T-cell (primary cell): Measurements from ENCODE around the gene PDE4B. TPM values are rescaled to one million over a fixed set of nuclear protein-coding genes. Genes with fewer than 3 reads are reported as not detected.
A peak's percentile ranks its signal among the peaks of the same experiment; 100 is the strongest.

Experiments used
- ATAC-seq, 4 experiments: fragments of 200-7000 bp in 3 of 4; fragments of 150-1000 bp in 1 of 4; cut with Tn5 transposase; replicated peaks in 1 of 4; 1 replicate in 3 of 4; 2 replicates in 1 of 4; pipeline ENCODE4 v1.10.0; 2021; ENCODE audit warnings: moderate library complexity in 3 of 4, mild to moderate bottlenecking in 2 of 4, moderate number of reproducible peaks in 1 of 4
- CTCF ChIA-PET, 2 donors: fragments of 300-600 bp; sonication (Branson Sonifier 250); formaldehyde crosslinking; loops; one replicate each; lab custom pipeline; 2022; ENCODE audit warnings: antibody characterized with exemption in 2 of 2; lab: Charles Lee
- POLR2A ChIA-PET, 2 donors: fragments of 300-600 bp; sonication (Branson Sonifier 250); formaldehyde crosslinking; loops; one replicate each; lab custom pipeline; 2022; ENCODE audit warnings: antibody characterized with exemption in 2 of 2; lab: Charles Lee
- DNase-seq, 35 experiments: peaks; one replicate each; pipeline versions ENCODE4 v3.0.0 to v3.0.0-alpha.2; 2013 to 2023
- H3K27ac ChIP-seq: one replicate; pipeline ENCODE4 v1.5.1; 2013; ENCODE audit warnings: low read length
- H3K27me3 ChIP-seq, 2 experiments: replicated peaks in 1 of 2; 1 replicate in 1 of 2; 2 replicates in 1 of 2; pipeline versions ENCODE4 v1.6.1 to v1.7.0; 2013; ENCODE audit warnings: low read length in 1 of 2, mixed read lengths in 1 of 2; ENCODE audit not compliant: control insufficient read depth in 2 of 2, insufficient read depth in 2 of 2; ENCODE audit errors: extremely low read depth in 1 of 2
- H3K36me3 ChIP-seq, 2 donors: 1 replicate in 1 of 2; 2 replicates in 1 of 2; pipeline versions ENCODE4 v1.6.1 to v1.7.0; 2013; ENCODE audit warnings: low read length in 1 of 2; ENCODE audit not compliant: control insufficient read depth in 2 of 2, insufficient read depth in 1 of 2; ENCODE audit errors: extremely low read depth in 1 of 2
- H3K4me1 ChIP-seq, 2 experiments: 1 replicate in 1 of 2; 2 replicates in 1 of 2; pipeline versions ENCODE4 v1.6.1 to v1.7.0; 2013; ENCODE audit warnings: low read length in 2 of 2, mixed read lengths in 1 of 2; ENCODE audit not compliant: insufficient read depth in 2 of 2, control insufficient read depth in 1 of 2; ENCODE audit errors: extremely low read depth in 1 of 2
- H3K4me3 ChIP-seq, 2 donors: 1 replicate in 1 of 2; 2 replicates in 1 of 2; pipeline versions ENCODE4 v1.5.1 to v1.7.0; 2013; ENCODE audit warnings: mild to moderate bottlenecking in 2 of 2, low read length in 1 of 2, moderate library complexity in 1 of 2; ENCODE audit not compliant: control insufficient read depth in 1 of 2; ENCODE audit errors: extremely low read depth in 1 of 2
- H3K9me3 ChIP-seq: 2 replicates; pipeline ENCODE4 v1.7.0; 2013
- H3K27ac Mint-ChIP-seq, 2 donors: one replicate each; pipeline ENCODE4 v1.8.0; 2020 to 2021; ENCODE audit warnings: mild to moderate bottlenecking in 2 of 2, mixed read lengths in 2 of 2
- H3K27me3 Mint-ChIP-seq, 2 donors: one replicate each; pipeline ENCODE4 v1.8.0; 2021 to 2022; ENCODE audit warnings: mixed read lengths in 2 of 2
- H3K36me3 Mint-ChIP-seq: one replicate; pipeline ENCODE4 v1.8.0; 2021; ENCODE audit warnings: mixed read lengths
- H3K4me1 Mint-ChIP-seq, 3 donors: one replicate each; pipeline ENCODE4 v1.8.0; 2020 to 2022; ENCODE audit warnings: mixed read lengths in 3 of 3, mild to moderate bottlenecking in 1 of 3
- H3K4me3 Mint-ChIP-seq, 3 donors: one replicate each; pipeline ENCODE4 v1.8.0; 2020 to 2022; ENCODE audit warnings: mild to moderate bottlenecking in 3 of 3, mixed read lengths in 3 of 3, moderate library complexity in 3 of 3
- H3K9me3 Mint-ChIP-seq, 3 donors: one replicate each; pipeline ENCODE4 v1.8.0; 2020 to 2022; ENCODE audit warnings: mixed read lengths in 3 of 3
- WGBS: methylation state at CpG from one replicate; pipeline ENCODE4 v1.1.5; 2013; ENCODE audit warnings: missing lambda C conversion rate; ENCODE audit not compliant: insufficient coverage; 5-methylcytosine and 5-hydroxymethylcytosine counted together
- total RNA-seq, 35 experiments: library from RNA in 6 of 35; stranded (reverse) in 6 of 35; fragments of 120-200 nt in 1 of 35; gene quantifications; one replicate each; pipeline versions ENCODE4 v1.2.1 to v1.2.4 and lab custom pipeline; 2013 to 2026

PDE4B gene
- total RNA-seq, 5 donors from 2014 or later (not counting 1 experiment from before 2014, with no cell fraction given), result 46.3 to 103 (median 54.1) TPM

- 100% methylated on average over 4 of the region's 5 CpGs for WGBS
- ChIA-PET POLR2A (no interaction called here), CTCF (no interaction called here)
- H3K4me1 ChIP-seq, result peaks cover 21 to 26% of the 10 kb centered on the region in 2 experiments
- H3K36me3 Mint-ChIP-seq, result no peaks in the 10 kb centered on the region
- no peak overlapping the region for H3K4me3 ChIP-seq
- H3K4me1 Mint-ChIP-seq, result peaks cover 36 to 55% (median 46%) of the 10 kb centered on the region in 3 donors
- no peaks in the 10 kb centered on the region for H3K27me3 Mint-ChIP-seq
- H3K36me3 ChIP-seq, result no peaks in the 10 kb centered on the region
- H3K4me3 Mint-ChIP-seq, result no peak overlapping the region
- DNase-seq, result no peak
- H3K27me3 ChIP-seq, result no peaks in the 10 kb centered on the region
- peak overlapping the region in 1 of 2 donors; percentile 17 for H3K27ac Mint-ChIP-seq
- no peak overlapping the region for H3K27ac ChIP-seq
- ATAC-seq, result no peak
- no peaks in the 10 kb centered on the region for H3K9me3 ChIP-seq
- H3K9me3 Mint-ChIP-seq, result no peaks in the 10 kb centered on the region
Measured at GRCh38 chr1:66270119-66270812, 477.6 kb downstream of the PDE4B start.

DNA sequence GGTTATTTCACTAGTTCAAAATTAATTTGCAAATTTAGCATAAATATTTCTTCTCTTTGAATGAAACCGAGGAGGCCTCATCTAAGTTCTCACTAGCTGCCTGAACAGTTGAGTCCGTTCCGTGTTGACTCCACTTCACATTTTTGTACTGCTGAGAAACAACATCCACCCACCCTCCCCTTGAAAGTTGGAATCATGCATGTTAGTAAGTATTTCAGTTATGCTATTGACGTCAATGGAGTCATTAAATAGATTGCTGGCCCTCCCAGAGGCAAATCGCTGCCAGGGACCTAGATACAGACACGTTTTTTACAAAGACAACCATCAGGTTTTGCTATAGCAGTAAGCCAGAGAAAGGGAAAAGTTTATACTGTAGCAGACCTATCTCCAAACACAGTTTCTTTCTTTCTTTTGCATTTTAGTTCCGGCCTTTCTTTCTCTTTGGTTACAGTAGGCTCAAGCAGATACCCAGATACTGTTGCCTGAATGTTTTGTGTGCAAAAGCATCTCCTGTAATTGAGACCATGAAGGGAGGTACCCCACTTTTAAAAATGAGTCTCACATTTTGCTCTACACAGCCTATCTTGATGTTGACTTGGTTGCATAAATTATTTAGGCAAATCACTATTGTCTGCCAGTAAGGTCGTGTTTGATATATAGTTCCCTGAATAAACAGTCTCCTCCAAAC lies 478.7 kb downstream of the PDE4B start:
- H3K4me3 ChIP-seq, result no peak overlapping the region
- Mint-ChIP-seq H3K27me3 (no peaks in the 10 kb centered on the region), H3K4me3 (peak overlapping the region in 1 of 3 donors; percentile 1), H3K9me3 (no peaks in the 10 kb centered on the region), H3K27ac (peak overlapping the region; percentile 61 to 87), H3K36me3 (no peaks in the 10 kb centered on the region), H3K4me1 (peaks cover 47 to 56% (median 51%) of the 10 kb centered on the region in 3 donors)
- DNase-seq, result peak in 24 of 35 experiments; percentile 11 to 58 (median 32)
- CTCF ChIA-PET, result interaction anchor here in 1 of 2 donors (4.1 kb wide), 1 partner anchor 174 kb away, joined by 20 read pairs; no protein-coding TSS in a partner anchor
- POLR2A ChIA-PET, result no interaction called here
- peak in 2 of 4 experiments; percentile 6 to 71 for ATAC-seq
- peaks cover 29 to 37% of the 10 kb centered on the region in 2 experiments for H3K4me1 ChIP-seq
- WGBS, result no CpG with 5 or more reads among the region's 8 CpGs
- H3K36me3 ChIP-seq, result no peaks in the 10 kb centered on the region
- H3K27ac ChIP-seq, result no peak overlapping the region
- no peaks in the 10 kb centered on the region for H3K9me3 ChIP-seq
- no peaks in the 10 kb centered on the region for H3K27me3 ChIP-seq

- Histone ChIP-seq H3K4me1 (peaks cover 33 to 42% of the 10 kb centered on the region in 2 experiments), H3K36me3 (no peaks in the 10 kb centered on the region), H3K4me3 (no peak overlapping the region), H3K9me3 (no peaks in the 10 kb centered on the region), H3K27ac (peak overlapping the region; percentile 9), H3K27me3 (no peaks in the 10 kb centered on the region)
- peak overlapping the region in 1 of 3 donors; percentile 1 for H3K4me3 Mint-ChIP-seq
- H3K9me3 Mint-ChIP-seq, result no peaks in the 10 kb centered on the region
- 87% methylated on average over 3 of the region's 5 CpGs for WGBS
- peaks cover 51 to 56% (median 52%) of the 10 kb centered on the region in 3 donors for H3K4me1 Mint-ChIP-seq
- ChIA-PET POLR2A (interaction anchor here in 1 of 2 donors (0.5 kb wide), 1 partner anchor 700 kb away, joined by 3 read pairs; no protein-coding TSS in a partner anchor), CTCF (interaction anchor here in 1 of 2 donors (0.6 to 4.1 kb wide), 2 partner anchors 51 to 173 kb away, joined by 5 to 20 read pairs; no protein-coding TSS in a partner anchor)
- H3K27me3 Mint-ChIP-seq, result no peaks in the 10 kb centered on the region
- DNase-seq (no peak), ATAC-seq (no peak)
- H3K36me3 Mint-ChIP-seq, result no peaks in the 10 kb centered on the region
- peak overlapping the region; percentile 61 to 87 for H3K27ac Mint-ChIP-seq
Measured at GRCh38 chr1:66271904-66272254, 479.2 kb downstream of the PDE4B start.

- ATAC-seq (no peak), DNase-seq (no peak)
- H3K4me3 ChIP-seq, result no peak overlapping the region
- H3K9me3 Mint-ChIP-seq, result no peaks in the 10 kb centered on the region
- peak overlapping the region in 1 of 2 donors; percentile 23 for H3K27ac Mint-ChIP-seq
- no peaks in the 10 kb centered on the region for H3K36me3 ChIP-seq
- CTCF ChIA-PET, result interaction anchor here (0.7 to 4.1 kb wide), 6 partner anchors 9 to 315 kb away, joined by 3 to 20 read pairs (median 4); no protein-coding TSS in a partner anchor
- H3K9me3 ChIP-seq, result no peaks in the 10 kb centered on the region
- no peaks in the 10 kb centered on the region for H3K36me3 Mint-ChIP-seq
- no peaks in the 10 kb centered on the region for H3K27me3 Mint-ChIP-seq
- POLR2A ChIA-PET, result interaction anchor here (0.6 to 1.2 kb wide), 3 partner anchors 49 to 97 kb away, joined by 3 to 6 read pairs (median 3); no protein-coding TSS in a partner anchor
- no peak overlapping the region for H3K27ac ChIP-seq
- peak overlapping the region in 1 of 3 donors; percentile 1 for H3K4me3 Mint-ChIP-seq
- no CpG with 5 or more reads among the region's 2 CpGs for WGBS
- H3K27me3 ChIP-seq, result no peaks in the 10 kb centered on the region
- peaks cover 67 to 72% (median 68%) of the 10 kb centered on the region in 3 donors for H3K4me1 Mint-ChIP-seq
- H3K4me1 ChIP-seq, result peaks cover 44 to 55% of the 10 kb centered on the region in 2 experiments
Measured at GRCh38 chr1:66273656-66274055, 481.0 kb downstream of the PDE4B start.

- H3K9me3 ChIP-seq, result no peaks in the 10 kb centered on the region
- H3K9me3 Mint-ChIP-seq, result no peaks in the 10 kb centered on the region
- H3K4me1 Mint-ChIP-seq, result peaks cover 77 to 82% (median 78%) of the 10 kb centered on the region in 3 donors
- H3K27ac ChIP-seq, result peak overlapping the region; percentile 72
- H3K4me3 Mint-ChIP-seq, result peak overlapping the region in 1 of 3 donors; percentile 72
- no CpG with 5 or more reads among the region's 1 CpG for WGBS
- DNase-seq (peak in 4 of 35 experiments; percentile 3 to 58 (median 10)), ATAC-seq (peak; percentile 38 to 45 (median 40))
- ChIA-PET POLR2A (interaction anchor here (0.6 to 1.5 kb wide), 13 partner anchors 18 to 415 kb away, joined by 3 to 7 read pairs (median 4); no protein-coding TSS in a partner anchor), CTCF (interaction anchor here (0.6 to 4.1 kb wide), 21 partner anchors 18 to 1032 kb away, joined by 3 to 20 read pairs (median 4); no protein-coding TSS in a partner anchor)
- H3K4me3 ChIP-seq, result no peak overlapping the region
- H3K36me3 Mint-ChIP-seq, result no peaks in the 10 kb centered on the region
- H3K27me3 ChIP-seq, result no peaks in the 10 kb centered on the region
- no peaks in the 10 kb centered on the region for H3K36me3 ChIP-seq
- peak overlapping the region; percentile 93 to 96 for H3K27ac Mint-ChIP-seq
- H3K4me1 ChIP-seq, result peaks cover 49 to 64% of the 10 kb centered on the region in 2 experiments
- H3K27me3 Mint-ChIP-seq, result no peaks in the 10 kb centered on the region
Measured at GRCh38 chr1:66274634-66275033, 481.9 kb downstream of the PDE4B start.

DNA sequence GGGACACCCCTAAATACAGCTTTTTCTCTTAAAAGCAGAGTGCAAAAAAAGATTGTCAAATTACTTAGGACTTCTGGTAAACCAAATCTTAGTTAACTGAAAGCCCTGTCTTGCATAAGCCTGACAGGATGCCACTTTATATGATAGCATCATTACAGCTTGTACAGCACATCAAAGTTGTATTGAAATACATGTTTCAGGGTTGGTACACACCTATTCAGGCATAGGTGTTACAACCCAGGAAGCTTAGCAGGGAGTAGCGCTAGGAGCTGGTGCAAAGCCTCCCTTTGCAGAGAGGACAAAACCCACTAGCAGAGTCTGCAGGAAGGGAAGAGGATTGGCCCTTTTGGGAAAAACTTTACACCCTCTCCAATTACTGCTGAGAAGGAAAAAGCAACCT lies 482.4 kb downstream of the PDE4B start:
- ChIA-PET POLR2A (interaction anchor here (0.6 to 1.5 kb wide), 10 partner anchors 18 to 169 kb away, joined by 3 to 7 read pairs (median 4); no protein-coding TSS in a partner anchor), CTCF (interaction anchor here (0.6 to 4.1 kb wide), 19 partner anchors 19 to 170 kb away, joined by 3 to 20 read pairs (median 5); no protein-coding TSS in a partner anchor)
- ATAC-seq (peak; percentile 66 to 81 (median 72)), DNase-seq (peak in 6 of 35 experiments; percentile 8 to 65 (median 16))
- Histone ChIP-seq H3K4me3 (no peak overlapping the region), H3K27ac (peak overlapping the region; percentile 72), H3K36me3 (no peaks in the 10 kb centered on the region), H3K9me3 (no peaks in the 10 kb centered on the region), H3K27me3 (no peaks in the 10 kb centered on the region), H3K4me1 (peaks cover 49 to 66% of the 10 kb centered on the region in 2 experiments)
- Mint-ChIP-seq H3K9me3 (no peaks in the 10 kb centered on the region), H3K4me3 (peak overlapping the region; percentile 36 to 72 (median 65)), H3K4me1 (peaks cover 82 to 86% (median 82%) of the 10 kb centered on the region in 3 donors), H3K36me3 (no peaks in the 10 kb centered on the region), H3K27ac (peak overlapping the region; percentile 93 to 96), H3K27me3 (no peaks in the 10 kb centered on the region)
- no CpG with 5 or more reads among the region's 1 CpG for WGBS
